Transverse colon (tissue), 3 donors: ENCODE measurements around the gene OSBPL7.

Experiments used
- CTCF ChIP-seq, 5 experiments: fragments of 200-600 bp in 3 of 5; fragments of 450-650 bp in 2 of 5; sonication (generic) in 3 of 5; IDR thresholded peaks; 1 replicate in 2 of 5; 2 replicates in 3 of 5; pipeline ENCODE4 v1.5.1; 2016 to 2017; ENCODE audit warnings: antibody characterized with exemption in 5 of 5, inconsistent platforms in 3 of 5, mild to moderate bottlenecking in 2 of 5, moderate library complexity in 1 of 5
- POLR2A ChIP-seq: fragments of 450-650 bp; IDR thresholded peaks from one replicate; pipeline ENCODE4 v1.6.1; 2016; ENCODE audit warnings: antibody characterized with exemption, mild to moderate bottlenecking, moderate library complexity

- TF ChIP-seq CTCF (IDR thresholded peaks at IDR 0.05) (no peak), POLR2A (no peak)
Measured at GRCh38 chr17:47862621-47863440, 41.2 kb upstream of the OSBPL7 start.
